B cell (primary cell): ENCODE measurements around the gene CADM1.

Experiments used
- EZH2 ChIP-seq: IDR thresholded peaks from 2 replicates; pipeline ENCODE4 v1.6.1; 2012; ENCODE audit warnings: borderline replicate concordance, low read depth, mild to moderate bottlenecking, moderate library complexity, low read length; ENCODE audit not compliant: insufficient read depth, poor library complexity, severe bottlenecking
- TF ChIP-seq, protein P1 (sequence below): fragments of 200-600 bp; IDR thresholded peaks from one replicate; pipeline ENCODE4 v1.8.0; 2022; ENCODE audit warnings: antibody characterized with exemption, mild to moderate bottlenecking

- TF ChIP-seq, protein P1, sequence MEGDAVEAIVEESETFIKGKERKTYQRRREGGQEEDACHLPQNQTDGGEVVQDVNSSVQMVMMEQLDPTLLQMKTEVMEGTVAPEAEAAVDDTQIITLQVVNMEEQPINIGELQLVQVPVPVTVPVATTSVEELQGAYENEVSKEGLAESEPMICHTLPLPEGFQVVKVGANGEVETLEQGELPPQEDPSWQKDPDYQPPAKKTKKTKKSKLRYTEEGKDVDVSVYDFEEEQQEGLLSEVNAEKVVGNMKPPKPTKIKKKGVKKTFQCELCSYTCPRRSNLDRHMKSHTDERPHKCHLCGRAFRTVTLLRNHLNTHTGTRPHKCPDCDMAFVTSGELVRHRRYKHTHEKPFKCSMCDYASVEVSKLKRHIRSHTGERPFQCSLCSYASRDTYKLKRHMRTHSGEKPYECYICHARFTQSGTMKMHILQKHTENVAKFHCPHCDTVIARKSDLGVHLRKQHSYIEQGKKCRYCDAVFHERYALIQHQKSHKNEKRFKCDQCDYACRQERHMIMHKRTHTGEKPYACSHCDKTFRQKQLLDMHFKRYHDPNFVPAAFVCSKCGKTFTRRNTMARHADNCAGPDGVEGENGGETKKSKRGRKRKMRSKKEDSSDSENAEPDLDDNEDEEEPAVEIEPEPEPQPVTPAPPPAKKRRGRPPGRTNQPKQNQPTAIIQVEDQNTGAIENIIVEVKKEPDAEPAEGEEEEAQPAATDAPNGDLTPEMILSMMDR, result no peak
- no peak for TF ChIP-seq EZH2
Measured at GRCh38 chr11:115333121-115333520, 171.1 kb downstream of the CADM1 start.
